PC-9 (cell line): ENCODE results near the gene PHOX2B. TPM values are rescaled to one million over a fixed set of nuclear protein-coding genes. Genes with fewer than 3 reads are reported as not detected.

Experiments
- BruUV-seq: library from RNA; stranded (reverse); fragments of 400-500 nt; replicated peaks from 2 replicates; lab custom pipeline; 2021; lab: Mats Ljungman, UMichigan
- CTCF ChIA-PET: fragments of 300-600 bp; sonication (Branson Sonifier 250); formaldehyde crosslinking; loops from one replicate; lab custom pipeline; 2022; ENCODE audit warnings: antibody characterized with exemption; lab: Charles Lee
- POLR2A ChIA-PET: fragments of 300-600 bp; sonication (Branson Sonifier 250); formaldehyde crosslinking; loops from one replicate; lab custom pipeline; 2022; ENCODE audit warnings: antibody characterized with exemption; ENCODE audit not compliant: unreplicated experiment; lab: Charles Lee
- DNase-seq, 2 experiments: peaks; one replicate each; pipeline versions ENCODE4 v3.0.0 to v3.0.0-alpha.2; 2015 to 2022; ENCODE audit warnings: mixed read lengths in 1 of 2
- H2AFZ ChIP-seq: fragments of 200-600 bp; sonication (generic); 2 replicates; pipeline ENCODE4 v1.8.1; 2017; ENCODE audit warnings: antibody characterized with exemption
- H3F3A ChIP-seq: fragments of 200-600 bp; sonication (generic); 2 replicates; pipeline ENCODE4 v1.8.1; 2017; ENCODE audit warnings: antibody characterized with exemption, mild to moderate bottlenecking, low read depth; ENCODE audit not compliant: insufficient read depth
- H3K27ac ChIP-seq: fragments of 200-600 bp; sonication (generic); 2 replicates; pipeline ENCODE4 v1.6.1; 2016; ENCODE audit warnings: mixed run types
- H3K27me3 ChIP-seq: fragments of 200-600 bp; sonication (generic); 2 replicates; pipeline ENCODE4 v1.6.1; 2016; ENCODE audit warnings: low read depth, mixed run types; ENCODE audit not compliant: insufficient read depth
- H3K36me3 ChIP-seq: fragments of 200-600 bp; sonication (generic); 2 replicates; pipeline ENCODE4 v1.6.1; 2016; ENCODE audit warnings: low read depth, mixed run types
- H3K4me1 ChIP-seq: fragments of 200-600 bp; sonication (generic); replicated peaks from 2 replicates; pipeline ENCODE4 v1.6.1; 2016; ENCODE audit warnings: mixed run types; ENCODE audit not compliant: insufficient read depth
- H3K4me2 ChIP-seq: fragments of 200-600 bp; sonication (generic); 2 replicates; pipeline ENCODE4 v1.6.1; 2017; ENCODE audit warnings: mixed run types
- H3K4me3 ChIP-seq: fragments of 200-600 bp; sonication (generic); 2 replicates; pipeline ENCODE4 v1.6.1; 2016; ENCODE audit warnings: mixed run types
- H3K79me2 ChIP-seq: fragments of 200-600 bp; sonication (generic); 2 replicates; pipeline ENCODE4 v1.6.1; 2017; ENCODE audit warnings: low read depth, mixed run types
- H3K9me2 ChIP-seq: fragments of 200-600 bp; sonication (generic); 2 replicates; pipeline ENCODE4 v1.8.1; 2017; ENCODE audit warnings: mild to moderate bottlenecking; ENCODE audit not compliant: insufficient read depth
- H3K9me3 ChIP-seq: fragments of 200-600 bp; sonication (generic); 2 replicates; pipeline ENCODE4 v1.8.1; 2016; ENCODE audit warnings: low read depth; ENCODE audit not compliant: insufficient read depth
- H4K20me1 ChIP-seq: fragments of 200-600 bp; sonication (generic); 2 replicates; pipeline ENCODE4 v1.8.1; 2017; ENCODE audit not compliant: insufficient read depth
- CTCF ChIP-seq: fragments of 200-600 bp; sonication (generic); conservative IDR thresholded peaks from 2 replicates; pipeline ENCODE4 v1.6.1; 2017; ENCODE audit warnings: mixed run types, antibody characterized with exemption, mild to moderate bottlenecking, moderate library complexity
- EZH2 ChIP-seq: fragments of 200-600 bp; sonication (generic); IDR thresholded peaks from 2 replicates; pipeline ENCODE4 v1.8.0; 2017; ENCODE audit warnings: antibody characterized with exemption, low read depth
- intact Hi-C: fragments of 100-400 bp; cut with micrococcal nuclease; formaldehyde crosslinking; loops from one replicate; pipeline ENCODE4 v1.10.0; 2022; ENCODE audit not compliant: unreplicated experiment
- total RNA-seq: library from RNA; stranded (reverse); gene quantifications from 2 replicates; pipeline ENCODE4 v1.2.3, GENCODE V29; 2021

Gene PHOX2B
- total RNA-seq, 1 experiment from 2014 or later = not detected

- no peak for DNase-seq
- no peaks in the 10 kb centered on the region for H3K27me3 ChIP-seq
- H2AFZ ChIP-seq = no peak overlapping the region
- no peak overlapping the region for H3K4me2 ChIP-seq
- 0 out of 2 replicates have a peak, but pooled peaks cover 4% of the 10 kb centered on the region for H3K9me2 ChIP-seq
- 0 out of 2 replicates have a peak, but pooled peaks cover 4% of the 10 kb centered on the region for H3K9me3 ChIP-seq
- no peaks in the 10 kb centered on the region for H3K79me2 ChIP-seq
- no peak overlapping the region for H3K4me3 ChIP-seq
- ChIA-PET CTCF (no interaction called here), POLR2A (no interaction called here)
- BruUV-seq = no TSS peak
- no peaks in the 10 kb centered on the region for H3K36me3 ChIP-seq
- peaks cover 11% of the 10 kb centered on the region; the same call in 1 of the 2 replicates for H3F3A ChIP-seq
- TF ChIP-seq CTCF (no peak), EZH2 (no peak)
- intact Hi-C loops = no loop called here
- H3K27ac ChIP-seq = no peak overlapping the region
- no peaks in the 10 kb centered on the region for H4K20me1 ChIP-seq
- H3K4me1 ChIP-seq = peaks cover 27% of the 10 kb centered on the region
These were observed 33.4 kb downstream of the PHOX2B start for GRCh38 chr4:41715155-41715554.

GRCh38 chr4:41714364-41715000 lies 34.0 kb downstream of the PHOX2B start:
- Histone ChIP-seq H3K4me2 (no peak overlapping the region), H2AFZ (no peak overlapping the region), H3K9me2 (0 out of 2 replicates have a peak, but pooled peaks cover 4% of the 10 kb centered on the region), H3K4me1 (peaks cover 34% of the 10 kb centered on the region), H3K27ac (no peak overlapping the region), H3K79me2 (no peaks in the 10 kb centered on the region), H4K20me1 (no peaks in the 10 kb centered on the region), H3K9me3 (0 out of 2 replicates have a peak, but pooled peaks cover 3% of the 10 kb centered on the region), H3K27me3 (no peaks in the 10 kb centered on the region), H3K4me3 (no peak overlapping the region), H3K36me3 (no peaks in the 10 kb centered on the region), H3F3A (peaks cover 11% of the 10 kb centered on the region; the same call in 1 of the 2 replicates)
- DNase-seq = no peak
- TF ChIP-seq CTCF (no peak), EZH2 (no peak)
- intact Hi-C loops = no loop called here
- ChIA-PET POLR2A (no interaction called here), CTCF (no interaction called here)
- BruUV-seq = no TSS peak

GRCh38 chr4:41713768-41714167 lies 34.8 kb downstream of the PHOX2B start:
- TF ChIP-seq EZH2 (no peak), CTCF (no peak)
- POLR2A ChIA-PET = no interaction called here
- H3K36me3 ChIP-seq = no peaks in the 10 kb centered on the region
- no peak for DNase-seq
- no peaks in the 10 kb centered on the region for H4K20me1 ChIP-seq
- H3K4me3 ChIP-seq = no peak overlapping the region
- no TSS peak for BruUV-seq
- H3K27ac ChIP-seq = no peak overlapping the region
- H3F3A ChIP-seq = peaks cover 5% of the 10 kb centered on the region; the same call in 1 of the 2 replicates
- no peak overlapping the region for H3K4me2 ChIP-seq
- CTCF ChIA-PET = no interaction called here
- peaks cover 32% of the 10 kb centered on the region for H3K4me1 ChIP-seq
- H3K9me3 ChIP-seq = no peaks in the 10 kb centered on the region
- H3K79me2 ChIP-seq = no peaks in the 10 kb centered on the region
- 0 out of 2 replicates have a peak, but pooled peaks cover 4% of the 10 kb centered on the region for H3K9me2 ChIP-seq
- H2AFZ ChIP-seq = no peak overlapping the region
- no peaks in the 10 kb centered on the region for H3K27me3 ChIP-seq
- intact Hi-C loops = no loop called here
